K562 (cell line): ENCODE data around the gene MTG2. TPM values are rescaled to one million over a fixed set of nuclear protein-coding genes. Genes with fewer than 3 reads are reported as not detected.

Experiments used
- CAMTA2 ChIP-seq: fragments of 250-450 bp; sonication (Bioruptor Pico); conservative IDR thresholded peaks from 2 replicates; pipeline ENCODE4 v1.5.1; 2022
- MAZ ChIP-seq, 2 experiments: fragments of 450-650 bp in 1 of 2; sonication (generic) in 1 of 2; formaldehyde crosslinking; IDR thresholded peaks in 1 of 2; conservative IDR thresholded peaks in 1 of 2; 2 replicates each; pipeline versions ENCODE4 v1.4.0 to v1.5.0; 2020; ENCODE audit warnings: mild to moderate bottlenecking in 1 of 2, missing genetic modification reagents in 1 of 2
- NCOR1 ChIP-seq: fragments of 450-650 bp; IDR thresholded peaks from 2 replicates; pipeline ENCODE4 v1.6.1; 2016; ENCODE audit warnings: mild to moderate bottlenecking, moderate library complexity
- NFYB ChIP-seq: IDR thresholded peaks from 2 replicates; pipeline ENCODE4 v1.6.1; 2011; ENCODE audit warnings: mild to moderate bottlenecking, moderate library complexity; ENCODE audit not compliant: insufficient read length; ENCODE audit errors: extremely low read depth
- RBM39 ChIP-seq: fragments of 200-400 bp; formaldehyde crosslinking; optimal IDR thresholded peaks from 2 replicates; pipeline ENCODE3; 2018; ENCODE audit warnings: low read depth, low read length
- SAFB2 ChIP-seq: fragments of 200-400 bp; formaldehyde crosslinking; IDR thresholded peaks from 2 replicates; pipeline ENCODE4 v1.6.1; 2018; ENCODE audit warnings: borderline replicate concordance, low read length, low read depth, moderate library complexity; ENCODE audit not compliant: severe bottlenecking
- SREBF1 ChIP-seq: fragments of 150-350 bp; IDR thresholded peaks from 2 replicates; pipeline ENCODE4 v1.6.1; 2014; ENCODE audit warnings: antibody characterized with exemption, low read depth, low read length, borderline replicate concordance
- TEAD1 ChIP-seq, 2 experiments: fragments of 450-650 bp in 1 of 2; sonication (generic) in 1 of 2; formaldehyde crosslinking; IDR thresholded peaks; 2 replicates each; pipeline versions ENCODE4 v1.4.0 to v1.8.0; 2020 to 2022; ENCODE audit warnings: mild to moderate bottlenecking in 2 of 2, missing genetic modification reagents in 1 of 2
- ZNF224 ChIP-seq: sonication (generic); formaldehyde crosslinking; IDR thresholded peaks from 2 replicates; pipeline ENCODE4 v1.8.0; 2022; ENCODE audit warnings: mild to moderate bottlenecking, missing genetic modification reagents
- ZNF695 ChIP-seq: fragments of 450-650 bp; formaldehyde crosslinking; IDR thresholded peaks from 2 replicates; pipeline ENCODE4 v1.4.0; 2020; ENCODE audit warnings: mild to moderate bottlenecking, moderate library complexity
- polyA plus RNA-seq, 8 experiments: library from polyadenylated mRNA; depleted of rRNA in 4 of 8; stranded (reverse) in 5 of 8; unstranded in 3 of 8; fragments of >200 nt; fragmentation: Nextera tagmentation in 2 of 8; fragmentation: Illumina TruSeq in 1 of 8; extraction: Ambion mirVana in 2 of 8; extraction: Trizol in 1 of 8; gene quantifications; 2 replicates each; pipeline versions ENCODE4 v1.2.1 to v1.2.3, GENCODE V29; 2011 to 2014; ENCODE audit warnings: inconsistent platforms in 1 of 8, missing spikeins in 1 of 8
- total RNA-seq, 7 experiments: library from RNA; depleted of rRNA in 6 of 7; stranded (reverse); fragments of >200 nt in 6 of 7; fragmentation: Illumina TruSeq in 2 of 7; extraction: Trizol in 2 of 7; gene quantifications; 2 replicates each; pipeline versions ENCODE4 v1.2.1 to v1.2.3, GENCODE V29; 2011 to 2021; ENCODE audit warnings: low replicate concordance in 1 of 7
- TF ChIP-seq, protein P1 (sequence below), 2 experiments: fragments of 450-650 bp; formaldehyde crosslinking in 1 of 2; IDR thresholded peaks; 2 replicates each; pipeline versions ENCODE4 v1.4.0 to v1.6.1; 2014 to 2020; ENCODE audit warnings: mild to moderate bottlenecking in 2 of 2, borderline replicate concordance in 1 of 2, low read depth in 1 of 2
- TF ChIP-seq, protein P2 (sequence below): sonication (generic); formaldehyde crosslinking; IDR thresholded peaks from 2 replicates; pipeline ENCODE4 v1.9.0; 2022; ENCODE audit warnings: mild to moderate bottlenecking, missing genetic modification reagents
- TF ChIP-seq, protein P3 (sequence below), 2 experiments: fragments of 450-650 bp; IDR thresholded peaks; 2 replicates each; pipeline ENCODE4 v1.6.1; 2016
- TF ChIP-seq, protein P4 (sequence below): fragments of 250-450 bp; sonication (Bioruptor Pico); IDR thresholded peaks from 2 replicates; pipeline ENCODE4 v1.8.0; 2021; ENCODE audit warnings: borderline replicate concordance, mild to moderate bottlenecking, moderate library complexity; ENCODE audit not compliant: poor library complexity, severe bottlenecking

Gene MTG2
- total and polyA plus RNA-seq, 9 of the 15 experiments (the other 6 are each of a cell fraction or from before 2014, with no cell fraction given), result 8.7 to 67.5 (median 44.5) TPM

DNA sequence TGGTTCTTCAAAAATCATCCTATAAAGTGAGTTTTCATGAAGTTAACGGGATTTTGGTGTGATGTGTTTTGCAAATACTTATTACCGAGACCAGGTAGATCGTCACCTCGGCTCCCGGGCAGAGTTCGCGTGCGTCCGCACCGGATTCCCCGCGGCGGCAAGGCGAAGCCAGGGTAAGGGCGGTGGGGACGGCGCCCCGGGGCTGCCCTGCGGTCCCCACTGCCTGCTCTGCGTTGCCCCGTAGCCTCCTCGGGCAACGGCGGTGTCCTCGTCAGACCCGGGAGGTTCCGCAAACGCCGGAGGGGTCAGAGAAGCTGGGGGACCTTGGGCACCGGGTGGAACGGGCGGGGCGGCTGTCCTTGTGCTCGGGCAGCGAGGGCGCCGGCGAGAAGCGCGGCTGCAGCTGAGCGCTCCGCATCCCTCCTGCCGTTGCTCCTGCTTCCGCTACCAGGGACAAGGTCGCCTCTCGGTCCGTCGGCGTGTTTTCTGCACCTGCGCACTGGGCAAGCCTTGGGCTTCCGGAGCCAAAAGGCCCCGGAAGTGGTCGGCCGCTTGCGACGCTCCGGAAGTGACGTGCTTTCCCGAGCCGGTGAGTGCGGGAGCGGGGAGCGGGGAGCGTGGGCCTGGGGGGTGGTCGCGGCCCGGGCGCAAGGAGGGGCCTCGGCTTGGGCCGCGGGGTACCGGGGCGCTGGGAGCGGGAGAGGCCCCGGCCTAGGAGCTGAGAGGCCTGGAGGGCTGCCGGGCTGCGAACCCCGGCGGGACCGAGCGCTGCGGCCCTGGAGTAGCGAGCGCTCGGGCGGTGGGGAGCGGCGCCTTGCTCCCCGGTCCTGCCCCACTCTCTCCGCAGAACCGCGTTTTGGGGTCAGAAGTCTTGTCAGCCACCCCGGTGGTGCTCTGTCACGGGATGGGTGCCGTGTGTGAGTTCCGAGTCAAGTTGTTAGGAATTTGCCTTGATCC is at the start of gene MTG2 (continued):
- TF ChIP-seq, protein P1, sequence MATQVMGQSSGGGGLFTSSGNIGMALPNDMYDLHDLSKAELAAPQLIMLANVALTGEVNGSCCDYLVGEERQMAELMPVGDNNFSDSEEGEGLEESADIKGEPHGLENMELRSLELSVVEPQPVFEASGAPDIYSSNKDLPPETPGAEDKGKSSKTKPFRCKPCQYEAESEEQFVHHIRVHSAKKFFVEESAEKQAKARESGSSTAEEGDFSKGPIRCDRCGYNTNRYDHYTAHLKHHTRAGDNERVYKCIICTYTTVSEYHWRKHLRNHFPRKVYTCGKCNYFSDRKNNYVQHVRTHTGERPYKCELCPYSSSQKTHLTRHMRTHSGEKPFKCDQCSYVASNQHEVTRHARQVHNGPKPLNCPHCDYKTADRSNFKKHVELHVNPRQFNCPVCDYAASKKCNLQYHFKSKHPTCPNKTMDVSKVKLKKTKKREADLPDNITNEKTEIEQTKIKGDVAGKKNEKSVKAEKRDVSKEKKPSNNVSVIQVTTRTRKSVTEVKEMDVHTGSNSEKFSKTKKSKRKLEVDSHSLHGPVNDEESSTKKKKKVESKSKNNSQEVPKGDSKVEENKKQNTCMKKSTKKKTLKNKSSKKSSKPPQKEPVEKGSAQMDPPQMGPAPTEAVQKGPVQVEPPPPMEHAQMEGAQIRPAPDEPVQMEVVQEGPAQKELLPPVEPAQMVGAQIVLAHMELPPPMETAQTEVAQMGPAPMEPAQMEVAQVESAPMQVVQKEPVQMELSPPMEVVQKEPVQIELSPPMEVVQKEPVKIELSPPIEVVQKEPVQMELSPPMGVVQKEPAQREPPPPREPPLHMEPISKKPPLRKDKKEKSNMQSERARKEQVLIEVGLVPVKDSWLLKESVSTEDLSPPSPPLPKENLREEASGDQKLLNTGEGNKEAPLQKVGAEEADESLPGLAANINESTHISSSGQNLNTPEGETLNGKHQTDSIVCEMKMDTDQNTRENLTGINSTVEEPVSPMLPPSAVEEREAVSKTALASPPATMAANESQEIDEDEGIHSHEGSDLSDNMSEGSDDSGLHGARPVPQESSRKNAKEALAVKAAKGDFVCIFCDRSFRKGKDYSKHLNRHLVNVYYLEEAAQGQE (IDR thresholded peaks at IDR 0.05; ENCODE audit: borderline replicate concordance), result peak; percentile 37
- TF ChIP-seq, protein P1 (CRISPR knock-in tag; IDR thresholded peaks at IDR 0.05; ENCODE audit: low read depth), result peak; percentile 71; the same call in 1 of the 2 replicates
- TF ChIP-seq NFYB, result no peak
- TF ChIP-seq, protein P2, sequence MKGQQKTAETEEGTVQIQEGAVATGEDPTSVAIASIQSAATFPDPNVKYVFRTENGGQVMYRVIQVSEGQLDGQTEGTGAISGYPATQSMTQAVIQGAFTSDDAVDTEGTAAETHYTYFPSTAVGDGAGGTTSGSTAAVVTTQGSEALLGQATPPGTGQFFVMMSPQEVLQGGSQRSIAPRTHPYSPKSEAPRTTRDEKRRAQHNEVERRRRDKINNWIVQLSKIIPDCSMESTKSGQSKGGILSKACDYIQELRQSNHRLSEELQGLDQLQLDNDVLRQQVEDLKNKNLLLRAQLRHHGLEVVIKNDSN (CRISPR knock-in tag), result no peak
- TF ChIP-seq SAFB2, result no peak
- TF ChIP-seq CAMTA2, result no peak
- TF ChIP-seq TEAD1 (CRISPR knock-in tag; IDR thresholded peaks at IDR 0.05), result peak in 1 of 2 experiments; percentile 50; a peak in 1 of 4 replicates
- no peak for TF ChIP-seq ZNF224 (CRISPR knock-in tag)
- TF ChIP-seq SREBF1, result no peak
- peak; percentile 79 to 86; a peak in 3 of 4 replicates for TF ChIP-seq MAZ (CRISPR knock-in tag; conservative IDR thresholded peaks at IDR 0.05 in 1 of 2, IDR thresholded peaks at IDR 0.05 in 1 of 2)
- TF ChIP-seq RBM39, result no peak
- TF ChIP-seq, protein P3, sequence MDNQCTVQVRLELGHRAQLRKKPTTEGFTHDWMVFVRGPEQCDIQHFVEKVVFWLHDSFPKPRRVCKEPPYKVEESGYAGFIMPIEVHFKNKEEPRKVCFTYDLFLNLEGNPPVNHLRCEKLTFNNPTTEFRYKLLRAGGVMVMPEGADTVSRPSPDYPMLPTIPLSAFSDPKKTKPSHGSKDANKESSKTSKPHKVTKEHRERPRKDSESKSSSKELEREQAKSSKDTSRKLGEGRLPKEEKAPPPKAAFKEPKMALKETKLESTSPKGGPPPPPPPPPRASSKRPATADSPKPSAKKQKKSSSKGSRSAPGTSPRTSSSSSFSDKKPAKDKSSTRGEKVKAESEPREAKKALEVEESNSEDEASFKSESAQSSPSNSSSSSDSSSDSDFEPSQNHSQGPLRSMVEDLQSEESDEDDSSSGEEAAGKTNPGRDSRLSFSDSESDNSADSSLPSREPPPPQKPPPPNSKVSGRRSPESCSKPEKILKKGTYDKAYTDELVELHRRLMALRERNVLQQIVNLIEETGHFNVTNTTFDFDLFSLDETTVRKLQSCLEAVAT (IDR thresholded peaks at IDR 0.05), result no peak; a peak in 1 of 4 replicates
- TF ChIP-seq ZNF695 (CRISPR knock-in tag), result no peak
- peak; percentile 9; the same call in 1 of the 2 replicates for TF ChIP-seq NCOR1
- TF ChIP-seq, protein P4, sequence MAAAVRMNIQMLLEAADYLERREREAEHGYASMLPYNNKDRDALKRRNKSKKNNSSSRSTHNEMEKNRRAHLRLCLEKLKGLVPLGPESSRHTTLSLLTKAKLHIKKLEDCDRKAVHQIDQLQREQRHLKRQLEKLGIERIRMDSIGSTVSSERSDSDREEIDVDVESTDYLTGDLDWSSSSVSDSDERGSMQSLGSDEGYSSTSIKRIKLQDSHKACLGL (CRISPR knock-in tag), result no peak
